Keratinocyte (primary cell): ENCODE measurements around the gene GLG1.

ENCODE experiments used
- CTCF ChIP-seq, 3 experiments: IDR thresholded peaks in 1 of 3; conservative IDR thresholded peaks in 1 of 3; optimal IDR thresholded peaks in 1 of 3; 2 replicates in 2 of 3; 3 replicates in 1 of 3; pipeline versions ENCODE3 to v1.5.1; 2011; ENCODE audit warnings: low read length in 3 of 3, mild to moderate bottlenecking in 3 of 3, moderate library complexity in 2 of 3, control low read depth in 1 of 3, inconsistent platforms in 1 of 3; ENCODE audit not compliant: insufficient read depth in 2 of 3; ENCODE audit errors: extremely low read depth in 1 of 3
- EZH2 ChIP-seq: IDR thresholded peaks from one replicate; pipeline ENCODE4 v1.6.1; 2012; ENCODE audit warnings: inconsistent platforms, mild to moderate bottlenecking, low read length, moderate library complexity

GRCh38 chr16:74592847-74593246, 14.1 kb downstream of the GLG1 start:
- no peak for TF ChIP-seq EZH2
- no peak for TF ChIP-seq CTCF (optimal IDR thresholded peaks at IDR 0.05 in 1 of 3, IDR thresholded peaks at IDR 0.05 in 1 of 3, conservative IDR thresholded peaks at IDR 0.05 in 1 of 3; ENCODE audit: extremely low read depth in 1 of 3, insufficient read depth in 2 of 3, low read length in 3 of 3)
